ENCODE data around the gene PITHD1.
"Not testable (repeated sequence)": the region's sequence is repeated elsewhere in the genome, so short reads cannot be mapped to it uniquely, and the experiment has no call there.

Gene PITHD1

GRCh38 chr1:23799570-23800399 lies 21.6 kb downstream of the PITHD1 start:
- no peak for DNase-seq

GRCh38 chr1:23800400-23801337 lies 22.5 kb downstream of the PITHD1 start, which contains the start of gene GALE:
TSS of gene GALE (minus strand) at chr1:23800754. CDS start at chr1:23799007, 1,747 bp downstream.
- peak; percentile 98 for DNase-seq

- DNase-seq = no peak
Observed at GRCh38 chr1:23801338-23801748, 23.1 kb downstream of the PITHD1 start.

- no peak for DNase-seq
Observed at GRCh38 chr1:23801876-23802275, 23.7 kb downstream of the PITHD1 start.

- not testable (repeated sequence) for DNase-seq
Observed at GRCh38 chr1:23802809-23803342, 24.7 kb downstream of the PITHD1 start.

GRCh38 chr1:23803674-23804073 lies 25.5 kb downstream of the PITHD1 start:
- no peak for DNase-seq

- DNase-seq = no peak
Observed at GRCh38 chr1:23804183-23804835, 26.1 kb downstream of the PITHD1 start.

- no peak for DNase-seq
Observed at GRCh38 chr1:23805025-23805424, 26.8 kb downstream of the PITHD1 start.

GRCh38 chr1:23806280-23806679 lies 28.1 kb downstream of the PITHD1 start:
- DNase-seq = no peak

GRCh38 chr1:23807453-23807852 lies 29.2 kb downstream of the PITHD1 start:
- DNase-seq = no peak

GRCh38 chr1:23809751-23810171 lies 31.5 kb downstream of the PITHD1 start:
- DNase-seq = peak; percentile 73 to 74

GRCh38 chr1:23810818-23811540 lies 32.8 kb downstream of the PITHD1 start:
- peak; percentile 38 to 41 for DNase-seq

- DNase-seq = no peak
Observed at GRCh38 chr1:23814016-23814415, 35.8 kb downstream of the PITHD1 start.

- no peak for DNase-seq
Observed at GRCh38 chr1:23816361-23816760, 38.1 kb downstream of the PITHD1 start.

GRCh38 chr1:23816906-23817305 lies 38.7 kb downstream of the PITHD1 start:
- no peak for DNase-seq

- DNase-seq = no peak
Observed at GRCh38 chr1:23817633-23818032, 39.4 kb downstream of the PITHD1 start.

GRCh38 chr1:23823767-23824166 lies 45.5 kb downstream of the PITHD1 start:
- DNase-seq = no peak

GRCh38 chr1:23824711-23825075 lies 46.5 kb downstream of the PITHD1 start:
- DNase-seq = no peak

GRCh38 chr1:23825076-23825761 lies 47.0 kb downstream of the PITHD1 start, which contains the start of gene HMGCL:
TSS of gene HMGCL (minus strand) at chr1:23825429. CDS start at chr1:23825415, 14 bp downstream.
- DNase-seq = peak; percentile 84 to 87

- DNase-seq = no peak
Observed at GRCh38 chr1:23825762-23826522, 47.7 kb downstream of the PITHD1 start.

Data from activated CD4-positive, alpha-beta T cell treated with anti-CD3 and anti-CD28 coated beads, Interleukin-2, amount 50 U/mL, for 4 hours (primary cell).